Activated CD4-positive, alpha-beta memory T cell treated with anti-CD3 and anti-CD28 coated beads for 36 hours (primary cell): ENCODE measurements around the gene ZNF33A. TPM values are rescaled to one million over a fixed set of nuclear protein-coding genes. Genes with fewer than 3 reads are reported as not detected.
A peak's percentile ranks its signal among the peaks of the same experiment; 100 is the strongest.
"Not testable (repeated sequence)": the region's sequence is repeated elsewhere in the genome, so short reads cannot be mapped to it uniquely, and the experiment has no call there.

Experiments
- CTCF ChIA-PET: fragments of 350-600 bp; sonication (Branson Sonifier 250); formaldehyde crosslinking; loops from one replicate; lab custom pipeline; 2021; ENCODE audit warnings: antibody characterized with exemption, inconsistent platforms; lab: Charles Lee
- POLR2A ChIA-PET: fragments of 350-600 bp; sonication (Branson Sonifier 250); formaldehyde crosslinking; loops from one replicate; lab custom pipeline; 2021; ENCODE audit warnings: antibody characterized with exemption; lab: Charles Lee
- DNase-seq: peaks from one replicate; pipeline ENCODE4 v3.0.0-alpha.2; 2020
- H3K27ac Mint-ChIP-seq: one replicate; pipeline ENCODE4 v1.8.0; 2021; ENCODE audit warnings: mixed read lengths
- H3K27me3 Mint-ChIP-seq: one replicate; pipeline ENCODE4 v1.8.0; 2021; ENCODE audit warnings: mixed read lengths
- H3K36me3 Mint-ChIP-seq: one replicate; pipeline ENCODE4 v1.8.0; 2021; ENCODE audit warnings: mixed read lengths
- H3K4me1 Mint-ChIP-seq: one replicate; pipeline ENCODE4 v1.8.0; 2021; ENCODE audit warnings: low read depth, mixed read lengths
- H3K4me3 Mint-ChIP-seq: one replicate; pipeline ENCODE4 v1.8.0; 2021; ENCODE audit warnings: mild to moderate bottlenecking, mixed read lengths
- H3K9me3 Mint-ChIP-seq: one replicate; pipeline ENCODE4 v1.8.0; 2021; ENCODE audit warnings: mixed read lengths
- intact Hi-C: fragments of 100-400 bp; cut with micrococcal nuclease; formaldehyde crosslinking; loops from one replicate; pipeline ENCODE4 v1.15.1; 2023
- total RNA-seq, 2 experiments: library from RNA; stranded (reverse); gene quantifications; one replicate each; pipeline ENCODE4 v1.2.3, GENCODE V29; 2021

The ZNF33A gene
- 10 to 100 TPM; 20.8 to 21.5 TPM for total RNA-seq

DNA sequence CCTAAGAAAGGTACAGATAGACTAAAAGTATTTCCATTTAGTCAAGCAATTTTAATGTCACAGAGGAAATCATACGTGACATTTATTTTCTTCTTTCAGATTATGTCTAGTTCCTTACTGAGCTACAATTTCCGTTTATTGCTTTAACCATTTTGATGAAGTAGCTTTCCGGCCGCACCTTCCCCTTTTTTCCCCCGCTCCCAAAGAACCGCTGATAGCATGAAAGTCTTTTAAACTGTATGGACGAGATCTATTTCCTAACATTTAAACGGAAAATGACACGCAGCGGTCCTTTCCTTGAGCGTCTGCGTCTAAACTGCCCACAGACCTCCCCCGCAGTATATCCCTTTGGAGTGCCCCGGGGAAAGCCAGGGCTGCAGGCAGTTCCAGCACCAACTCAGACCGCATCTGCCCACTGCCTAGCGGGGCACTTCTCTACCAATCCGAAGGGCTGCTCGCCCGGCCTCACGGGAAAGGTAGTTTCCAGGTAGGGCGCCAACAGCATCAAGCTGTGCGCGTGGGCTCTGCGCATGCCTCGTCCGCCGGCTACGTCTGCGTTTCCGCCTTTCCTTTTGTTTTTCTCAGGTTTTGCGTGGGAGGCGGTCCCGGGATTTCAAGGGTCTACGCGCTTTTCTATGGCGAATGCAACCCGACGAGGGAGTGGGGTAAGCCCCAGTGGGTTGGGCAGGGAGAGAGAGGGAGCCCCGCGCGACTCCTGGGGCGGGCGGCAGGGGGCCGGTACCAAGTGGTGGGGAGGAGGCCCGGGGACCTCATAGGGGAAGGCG lies at the start of gene ZNF33A:
Gene ZNF33A (plus strand): TSS at position 557 of the 785 bp plus-strand sequence. CDS start 1,667 bp downstream, outside the sequence.
- H3K27ac Mint-ChIP-seq: peak within 1 kb of the TSS; percentile 99
- ChIA-PET POLR2A (interaction anchor here (0.7 to 1.4 kb wide), 3 partner anchors 34 to 83 kb away, joined by 3 to 11 read pairs (median 9); partner anchors contain the start of gene ZNF25), CTCF (interaction anchor here (1.4 kb wide), 2 partner anchors 33 to 35 kb away, joined by 3 to 20 read pairs; partner anchors contain the start of gene ZNF25)
- peak; percentile 95 for DNase-seq
- no peaks in the 10 kb centered on the region for H3K9me3 Mint-ChIP-seq
- H3K4me3 Mint-ChIP-seq: peak within 1 kb of the TSS; percentile 91
- H3K27me3 Mint-ChIP-seq: no peaks in the 10 kb centered on the region
- H3K4me1 Mint-ChIP-seq: peaks cover 29% of the 10 kb centered on the region
- intact Hi-C loops: loop anchor here (1.0 kb wide), 5 partner anchors 28 to 392 kb away; partner anchors contain the start of genes ZNF248, ZNF25 and ZNF37A
- peaks cover 16% of the 10 kb centered on the region for H3K36me3 Mint-ChIP-seq

DNA sequence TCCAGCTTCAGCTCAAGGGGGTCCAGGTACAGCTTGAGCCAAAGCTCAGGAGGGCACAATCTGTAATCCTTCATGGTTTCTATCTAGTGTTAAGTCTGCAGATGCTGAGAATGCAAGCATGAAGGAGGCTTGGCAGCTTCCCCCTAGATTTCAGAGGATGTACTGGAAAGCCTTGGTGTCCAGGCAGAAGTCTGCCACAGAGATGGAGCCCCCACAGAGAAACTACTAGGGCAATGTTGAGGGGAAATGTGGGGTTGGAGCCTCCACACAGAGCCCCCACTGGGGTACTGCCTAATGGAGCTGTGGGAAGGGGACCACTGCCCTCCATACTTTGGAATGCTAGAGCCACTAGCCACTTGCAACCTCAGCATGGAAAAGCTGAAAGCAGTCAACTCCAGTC lies 45.5 kb upstream of the ZNF33A start:
- POLR2A ChIA-PET: interaction anchor here (1.4 kb wide), 1 partner anchor 46 kb away, joined by 3 read pairs; the partner anchor contains the start of gene ZNF33A
- H3K36me3 Mint-ChIP-seq: peaks cover 61% of the 10 kb centered on the region
- intact Hi-C loops: no loop called here

DNA sequence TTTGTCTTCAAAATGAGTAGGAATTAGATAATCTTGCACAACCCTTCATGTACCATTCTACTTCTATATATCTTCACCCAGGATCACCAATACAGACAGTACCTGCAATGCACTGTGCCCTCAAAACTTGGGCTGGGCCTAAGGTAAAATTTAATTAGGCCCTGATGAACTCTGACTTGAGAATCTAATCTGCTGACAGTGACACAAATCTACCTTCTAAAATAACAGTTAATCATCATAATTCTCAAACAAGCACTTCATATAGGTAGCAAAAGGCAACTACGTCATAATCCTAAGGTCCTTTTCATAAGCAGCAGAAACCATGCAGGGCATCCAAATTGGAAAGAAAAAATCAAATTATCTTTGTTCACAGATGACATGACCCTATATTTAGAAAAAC lies 38.1 kb upstream of the ZNF33A start:
- Mint-ChIP-seq H3K36me3 (peaks cover 29% of the 10 kb centered on the region), H3K27ac (no peak overlapping the region), H3K4me1 (peaks cover 15% of the 10 kb centered on the region), H3K27me3 (no peaks in the 10 kb centered on the region), H3K4me3 (no peak overlapping the region), H3K9me3 (peaks cover 2% of the 10 kb centered on the region)
- no peak for DNase-seq
- POLR2A ChIA-PET: no interaction called here
- CTCF ChIA-PET: no interaction called here
- intact Hi-C loops: no loop called here

More for the DNA sequence above, 45.5 kb upstream of the ZNF33A start:
- Mint-ChIP-seq H3K9me3 (peaks cover 30% of the 10 kb centered on the region), H3K4me1 (no peaks in the 10 kb centered on the region), H3K27me3 (no peaks in the 10 kb centered on the region), H3K27ac (no peak overlapping the region), H3K4me3 (no peak overlapping the region)
- CTCF ChIA-PET: interaction anchor here (1.1 kb wide), 1 partner anchor 12 kb away, joined by 3 read pairs; no protein-coding TSS in a partner anchor
- DNase-seq: no peak

DNA sequence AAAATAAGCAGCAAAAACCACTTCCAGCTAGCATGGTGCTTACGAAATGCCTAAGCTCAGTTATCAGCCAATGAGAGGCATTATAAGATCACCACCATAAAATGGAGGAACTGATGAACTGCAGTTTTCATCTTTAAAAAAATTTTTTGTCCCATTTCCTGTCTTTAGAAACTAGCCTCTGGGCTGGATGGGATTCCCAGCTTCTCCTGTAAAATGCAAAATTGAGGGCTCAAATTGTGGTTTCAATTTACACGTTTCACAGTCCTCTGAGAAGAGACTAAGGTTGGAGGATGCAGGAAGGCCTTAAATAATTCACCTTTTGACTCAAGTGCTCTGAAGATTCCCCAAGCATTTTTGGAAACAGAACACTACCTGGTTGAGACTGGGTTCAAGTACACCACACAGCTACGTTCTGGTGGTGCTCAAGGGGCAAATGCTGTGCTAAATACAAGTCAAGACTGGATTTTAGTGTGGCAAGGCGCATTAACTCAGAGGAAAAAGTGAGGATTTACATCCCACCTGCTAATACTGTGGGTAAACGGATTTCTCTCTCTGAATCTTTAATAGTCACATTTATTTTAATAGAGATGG lies 35.0 kb upstream of the ZNF33A start:
- H3K27me3 Mint-ChIP-seq: no peaks in the 10 kb centered on the region
- intact Hi-C loops: loop anchor here (1.0 kb wide), 1 partner anchor 63 kb away; no protein-coding TSS in a partner anchor
- CTCF ChIA-PET: interaction anchor here (0.9 to 3.2 kb wide), 4 partner anchors 35 to 390 kb away, joined by 3 to 13 read pairs (median 3); partner anchors contain the start of gene ZNF33A

DNA sequence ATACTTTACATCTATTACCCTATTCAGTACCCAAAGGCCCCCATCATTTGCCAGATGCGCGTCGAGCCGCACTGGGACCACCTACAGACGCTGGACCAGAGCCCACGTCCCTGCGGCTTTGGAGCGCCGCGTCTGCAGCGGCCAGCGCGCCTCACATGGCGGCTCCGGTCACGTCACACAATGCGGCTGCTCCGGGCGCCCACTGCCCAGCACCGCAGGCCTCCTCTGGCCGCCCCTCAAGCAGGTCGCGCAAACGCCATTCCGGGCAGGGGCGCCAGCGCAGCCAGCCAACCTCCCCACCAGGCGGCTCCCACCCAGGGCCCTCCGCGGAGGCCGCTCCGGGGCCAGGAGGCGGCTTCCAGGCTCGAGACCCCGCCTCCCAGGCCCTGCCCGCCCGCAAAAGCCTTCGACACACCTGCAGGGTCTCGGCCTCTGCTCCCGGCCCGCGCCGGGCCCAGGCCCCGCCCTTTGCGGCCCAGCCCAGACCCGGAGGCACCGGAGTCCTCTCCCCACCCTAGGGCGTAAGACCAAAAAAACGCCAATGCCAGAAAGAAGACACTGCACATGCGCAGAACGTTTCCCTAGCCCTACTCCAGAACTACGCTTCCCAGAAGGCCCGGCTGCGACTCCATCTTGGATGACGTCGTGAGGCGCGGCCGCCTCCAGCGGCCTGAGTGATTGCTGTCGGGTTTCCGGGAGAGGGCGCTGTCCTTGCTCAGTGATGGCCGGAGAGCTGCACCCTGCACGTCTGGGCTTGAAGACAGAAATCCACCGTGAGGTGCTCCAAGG lies 34.2 kb upstream of the ZNF33A start, which contains the start of gene ZNF25:
Gene ZNF25 (minus strand): TSS at position 557 of the 789 bp plus-strand sequence. CDS start 4,925 bp downstream, outside the sequence.
- H3K4me3 Mint-ChIP-seq: peak within 1 kb of the TSS; percentile 92
- POLR2A ChIA-PET: interaction anchor here (1.1 to 2.2 kb wide), 6 partner anchors 34 to 426 kb away, joined by 4 to 11 read pairs (median 4); partner anchors contain the start of gene ZNF33A

More for the DNA sequence above, 35.0 kb upstream of the ZNF33A start:
- Mint-ChIP-seq H3K27ac (peak overlapping the region; percentile 94), H3K4me3 (peak overlapping the region; percentile 92), H3K9me3 (no peaks in the 10 kb centered on the region), H3K36me3 (peaks cover 11% of the 10 kb centered on the region), H3K4me1 (peaks cover 15% of the 10 kb centered on the region)
- peak; percentile 17 for DNase-seq
- POLR2A ChIA-PET: interaction anchor here (0.6 to 2.2 kb wide), 5 partner anchors 35 to 427 kb away, joined by 3 to 11 read pairs (median 4); partner anchors contain the start of gene ZNF33A

DNA sequence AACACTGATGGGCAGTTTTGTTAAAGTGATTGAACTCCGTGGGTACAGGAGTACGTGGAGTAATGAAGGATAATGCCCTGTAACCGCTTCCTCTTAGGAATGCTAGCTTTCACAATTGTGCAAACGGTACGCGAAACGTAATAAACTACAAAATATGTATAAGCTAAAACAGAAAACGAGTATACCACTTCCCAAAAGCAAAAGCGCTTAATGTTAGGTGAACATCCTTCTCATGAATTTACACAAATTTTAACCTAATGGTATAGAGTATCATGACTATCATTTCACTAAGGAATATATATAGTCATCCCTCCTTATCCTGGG lies 33.6 kb upstream of the ZNF33A start:
- Mint-ChIP-seq H3K9me3 (no peaks in the 10 kb centered on the region), H3K4me1 (peaks cover 15% of the 10 kb centered on the region), H3K27ac (peak overlapping the region; percentile 94), H3K27me3 (no peaks in the 10 kb centered on the region), H3K4me3 (peak overlapping the region; percentile 92), H3K36me3 (peaks cover 4% of the 10 kb centered on the region)
- POLR2A ChIA-PET: interaction anchor here (1.2 to 2.2 kb wide), 5 partner anchors 33 to 426 kb away, joined by 4 to 11 read pairs (median 4); partner anchors contain the start of gene ZNF33A
- no peak for DNase-seq
- intact Hi-C loops: loop anchor here (1.0 kb wide), 4 partner anchors 33 to 425 kb away; partner anchors contain the start of genes ZNF248, ZNF33A and ZNF37A
- CTCF ChIA-PET: interaction anchor here (0.6 to 3.2 kb wide), 17 partner anchors 9 to 426 kb away, joined by 3 to 20 read pairs (median 4); partner anchors contain the start of genes ZNF33A and ZNF37A

More for the DNA sequence above, 34.2 kb upstream of the ZNF33A start, which contains the start of gene ZNF25:
- intact Hi-C loops: loop anchor here (1.0 kb wide), 4 partner anchors 34 to 426 kb away; partner anchors contain the start of genes ZNF248, ZNF33A and ZNF37A
- H3K9me3 Mint-ChIP-seq: no peaks in the 10 kb centered on the region
- peaks cover 15% of the 10 kb centered on the region for H3K4me1 Mint-ChIP-seq
- peak; percentile 99 for DNase-seq
- peak within 1 kb of the TSS; percentile 94 for H3K27ac Mint-ChIP-seq
- H3K27me3 Mint-ChIP-seq: no peaks in the 10 kb centered on the region
- peaks cover 7% of the 10 kb centered on the region for H3K36me3 Mint-ChIP-seq
- CTCF ChIA-PET: interaction anchor here (0.6 to 3.2 kb wide), 17 partner anchors 9 to 427 kb away, joined by 3 to 20 read pairs (median 4); partner anchors contain the start of genes ZNF33A and ZNF37A

DNA sequence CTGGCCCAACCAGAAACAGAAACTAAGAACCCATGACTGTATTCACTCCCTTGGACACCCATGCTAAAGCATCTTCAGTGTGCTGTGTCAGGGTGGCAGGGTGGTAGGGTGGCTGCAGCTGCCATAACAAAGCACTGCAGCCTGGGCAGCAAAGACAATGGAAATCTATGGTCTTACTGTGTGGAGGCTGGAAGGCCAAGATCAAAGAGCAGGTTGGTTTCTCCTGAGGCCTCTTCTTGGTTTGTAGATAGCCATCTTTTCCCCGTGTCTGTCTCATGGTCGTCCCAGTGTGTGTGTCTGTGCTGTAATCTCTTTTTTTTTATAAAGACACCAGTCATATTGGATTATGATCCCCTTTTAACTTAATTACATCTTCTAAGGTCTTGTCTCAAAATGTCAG lies 18.8 kb upstream of the ZNF33A start:
- H3K27me3 Mint-ChIP-seq: peaks cover 3% of the 10 kb centered on the region
- intact Hi-C loops: no loop called here
- H3K36me3 Mint-ChIP-seq: no peaks in the 10 kb centered on the region
- CTCF ChIA-PET: no interaction called here
- POLR2A ChIA-PET: no interaction called here
- DNase-seq: no peak
- H3K9me3 Mint-ChIP-seq: no peaks in the 10 kb centered on the region
- no peaks in the 10 kb centered on the region for H3K4me1 Mint-ChIP-seq
- no peak overlapping the region for H3K4me3 Mint-ChIP-seq
- no peak overlapping the region for H3K27ac Mint-ChIP-seq

DNA sequence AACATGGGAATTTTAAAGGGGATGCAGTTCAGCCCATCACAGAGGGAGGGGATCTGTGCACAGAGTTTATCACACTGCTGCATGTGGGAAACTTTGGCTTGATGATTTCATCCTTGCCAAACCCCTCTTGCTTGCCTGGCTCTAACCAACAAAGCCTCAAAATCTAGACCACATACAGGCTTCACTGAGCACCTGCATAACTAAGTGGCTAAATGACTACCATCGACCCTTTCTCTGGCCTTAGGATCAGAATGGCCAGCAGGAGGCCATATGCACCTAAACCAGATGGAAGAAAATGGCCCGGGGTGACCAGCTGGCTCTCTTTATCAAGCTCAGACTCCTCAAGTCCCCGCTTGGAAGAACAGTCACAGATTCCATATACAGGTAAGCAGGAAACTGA lies 18.4 kb upstream of the ZNF33A start:
- Mint-ChIP-seq H3K36me3 (no peaks in the 10 kb centered on the region), H3K4me3 (no peak overlapping the region), H3K27ac (no peak overlapping the region), H3K9me3 (no peaks in the 10 kb centered on the region), H3K4me1 (no peaks in the 10 kb centered on the region), H3K27me3 (peaks cover 3% of the 10 kb centered on the region)
- intact Hi-C loops: no loop called here
- DNase-seq: no peak
- ChIA-PET POLR2A (no interaction called here), CTCF (interaction anchor here (1.2 kb wide), 1 partner anchor 10 kb away, joined by 3 read pairs; no protein-coding TSS in a partner anchor)

DNA sequence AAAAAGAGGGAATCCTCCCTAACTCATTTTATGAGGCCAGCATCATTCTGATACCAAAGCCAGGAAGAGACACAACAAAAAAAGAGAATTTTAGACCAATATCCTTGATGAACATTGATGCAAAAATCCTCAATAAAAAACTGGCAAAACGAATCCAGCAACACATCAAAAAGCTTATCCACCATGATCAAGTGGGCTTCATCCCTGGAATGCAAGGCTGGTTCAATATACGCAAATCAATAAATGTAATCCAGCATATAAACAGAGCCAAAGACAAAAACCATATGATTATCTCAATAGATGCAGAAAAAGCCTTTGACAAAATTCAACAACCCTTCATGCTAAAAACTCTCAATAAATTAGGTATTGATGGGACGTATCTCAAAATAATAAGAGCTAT lies 11.6 kb upstream of the ZNF33A start:
- H3K36me3 Mint-ChIP-seq, POLR2A ChIA-PET, H3K4me1 Mint-ChIP-seq, DNase-seq, intact Hi-C loops, CTCF ChIA-PET, H3K27ac Mint-ChIP-seq, H3K4me3 Mint-ChIP-seq, H3K9me3 Mint-ChIP-seq, H3K27me3 Mint-ChIP-seq: not testable (repeated sequence)

DNA sequence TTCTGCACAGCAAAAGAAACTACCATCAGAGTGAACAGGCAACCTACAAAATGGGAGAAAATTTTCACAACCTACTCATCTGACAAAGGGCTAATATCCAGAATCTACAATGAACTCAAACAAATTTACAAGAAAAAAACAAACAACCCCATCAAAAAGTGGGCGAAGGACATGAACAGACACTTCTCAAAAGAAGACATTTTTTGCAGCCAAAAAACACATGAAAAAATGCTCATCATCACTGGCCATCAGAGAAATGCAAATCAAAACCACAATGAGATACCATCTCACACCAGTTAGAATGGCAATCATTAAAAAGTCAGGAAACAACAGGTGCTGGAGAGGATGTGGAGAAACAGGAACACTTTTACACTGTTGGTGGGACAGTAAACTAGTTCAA lies 10.0 kb upstream of the ZNF33A start:
- DNase-seq, H3K36me3 Mint-ChIP-seq, POLR2A ChIA-PET: not testable (repeated sequence)

DNA sequence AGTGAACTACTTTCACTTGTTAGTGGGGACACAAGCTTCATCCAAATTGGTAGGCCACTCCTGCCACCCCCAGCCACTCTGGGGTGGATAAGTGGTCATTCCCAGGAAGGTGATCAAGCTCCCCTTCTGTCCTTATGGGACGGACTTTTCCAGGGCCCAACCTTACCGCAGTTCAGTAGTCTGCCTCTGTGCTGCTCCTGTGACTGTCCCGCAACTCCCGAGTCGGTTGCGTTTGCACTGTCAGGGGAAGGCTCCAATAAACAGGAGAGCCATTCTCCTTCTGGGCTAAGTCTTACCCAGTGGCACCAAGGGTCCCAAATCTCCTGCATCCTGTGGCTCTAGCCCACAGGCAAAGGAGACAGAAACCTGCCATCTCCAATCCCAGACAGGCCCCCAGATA lies 7.4 kb upstream of the ZNF33A start:
- Mint-ChIP-seq H3K27me3 (no peaks in the 10 kb centered on the region), H3K4me1 (no peaks in the 10 kb centered on the region), H3K4me3 (no peak overlapping the region), H3K9me3 (peaks cover 4% of the 10 kb centered on the region), H3K27ac (no peak overlapping the region), H3K36me3 (no peaks in the 10 kb centered on the region)
- intact Hi-C loops: no loop called here
- POLR2A ChIA-PET: no interaction called here
- CTCF ChIA-PET: interaction anchor here (1.5 kb wide), 2 partner anchors 13 to 26 kb away, joined by 3 to 5 read pairs; no protein-coding TSS in a partner anchor
- DNase-seq: no peak

More for the DNA sequence above, 10.0 kb upstream of the ZNF33A start:
- H3K4me3 Mint-ChIP-seq, CTCF ChIA-PET, H3K27ac Mint-ChIP-seq, H3K9me3 Mint-ChIP-seq, H3K27me3 Mint-ChIP-seq, intact Hi-C loops, H3K4me1 Mint-ChIP-seq: not testable (repeated sequence)
